Measurements from ENCODE around the gene PNPLA7.
"Not testable (repeated sequence)": the region's sequence is repeated elsewhere in the genome, so short reads cannot be mapped to it uniquely, and the experiment has no call there.

PNPLA7 gene

DNA sequence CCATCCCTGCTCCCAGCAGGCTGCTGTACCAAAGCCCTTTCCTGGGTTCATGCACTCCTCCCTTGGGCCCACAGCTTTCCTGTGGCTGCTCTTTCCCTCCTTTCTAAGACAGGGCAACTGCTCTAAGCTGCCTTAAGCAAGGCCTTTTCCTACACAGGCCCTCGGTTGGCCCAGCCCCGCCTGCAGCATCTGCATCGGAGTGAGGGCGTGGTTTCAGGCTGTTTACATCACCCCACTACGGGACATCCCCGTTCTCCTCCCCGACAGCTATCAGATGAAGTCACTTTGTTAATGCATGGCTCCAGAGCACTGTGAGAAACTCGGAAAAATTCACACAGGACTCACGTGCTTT lies 25.1 kb upstream of the PNPLA7 start:
- DNase-seq (ENCODE audit: low spot score) = no peak

DNA sequence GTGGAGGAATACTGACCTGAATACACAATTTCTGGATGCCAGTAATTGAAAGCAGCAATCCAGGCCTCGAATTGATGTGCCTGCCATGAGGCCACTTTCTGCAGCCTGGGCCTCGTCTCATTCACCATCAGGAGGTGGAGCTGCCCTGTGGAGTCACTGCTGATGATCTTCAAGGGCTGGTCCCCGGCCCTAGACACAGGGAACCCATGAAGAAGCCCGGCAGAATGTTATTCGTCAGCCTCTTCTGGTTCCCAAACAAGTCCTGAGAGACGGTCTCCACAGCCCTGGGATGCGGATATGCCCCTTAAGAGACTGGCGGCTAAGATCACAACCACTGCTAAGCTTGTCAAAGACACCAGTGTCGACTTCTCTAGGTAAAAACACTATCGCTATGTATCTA lies 24.0 kb upstream of the PNPLA7 start:
- DNase-seq (ENCODE audit: low spot score) = no peak

DNA sequence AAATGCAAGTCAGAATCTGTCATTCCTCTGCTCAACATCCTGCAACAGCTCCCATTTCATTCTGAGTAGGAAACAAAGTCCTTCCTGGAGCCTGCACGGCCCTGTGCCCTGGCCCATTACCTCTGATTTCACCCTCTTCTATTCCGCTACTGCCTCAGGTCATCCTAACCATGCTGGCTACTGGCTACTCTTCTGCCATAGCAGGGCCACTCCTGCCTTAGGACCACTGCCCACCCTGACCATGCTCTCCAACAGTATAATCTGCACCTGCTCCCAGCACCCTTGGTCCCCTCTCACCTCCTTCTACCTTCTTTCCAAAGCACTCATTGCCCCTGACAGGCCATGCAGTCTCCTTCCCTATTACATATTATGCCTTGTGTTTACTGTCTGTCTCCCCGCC lies 20.4 kb upstream of the PNPLA7 start:
- no peak for DNase-seq (ENCODE audit: low spot score)

DNA sequence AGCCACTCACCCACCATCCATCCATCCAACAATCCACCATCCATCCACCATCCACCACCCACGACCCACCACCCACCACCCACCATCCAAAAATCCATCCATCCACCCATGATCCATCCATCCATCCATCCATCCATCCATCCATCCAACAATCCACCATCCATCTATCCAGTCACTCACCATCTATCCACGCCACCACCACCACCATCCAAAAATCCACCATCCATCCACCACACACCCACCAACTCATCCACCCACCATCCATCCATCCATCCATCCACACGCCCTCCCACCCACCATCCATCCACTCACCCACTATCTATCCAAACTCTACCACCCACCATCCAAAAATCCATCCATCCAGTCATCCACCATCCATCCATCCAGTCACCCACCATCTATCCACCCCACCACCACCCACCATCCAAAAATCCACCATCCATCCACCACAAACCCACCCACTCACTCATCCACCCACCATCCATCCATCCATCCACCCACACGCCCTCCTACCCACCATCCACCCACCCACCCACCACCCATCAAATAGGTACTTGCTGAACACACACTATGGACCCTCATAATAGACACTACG lies 19.5 kb upstream of the PNPLA7 start:
- no peak for DNase-seq (ENCODE audit: low spot score)

DNA sequence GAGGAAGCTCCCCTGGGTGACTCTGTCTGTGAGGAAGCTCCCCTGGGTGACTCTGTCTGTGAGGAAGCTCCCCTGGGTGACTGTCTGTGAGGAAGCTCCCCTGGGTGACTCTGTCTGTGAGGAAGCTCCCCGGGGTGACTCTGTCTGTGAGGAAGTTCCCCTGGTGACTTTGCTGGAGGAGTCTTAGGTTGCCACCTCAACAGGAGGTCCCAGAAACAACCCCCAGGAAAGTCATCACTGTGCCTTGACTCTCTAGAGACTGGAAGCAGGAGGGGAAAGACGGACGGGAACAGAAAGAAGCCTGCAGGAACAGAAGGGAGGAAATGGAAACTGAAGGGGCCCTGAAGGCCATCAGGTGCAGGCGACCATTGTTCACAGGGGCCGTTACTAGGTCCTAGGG lies 18.2 kb upstream of the PNPLA7 start:
- DNase-seq (ENCODE audit: low spot score) = not testable (repeated sequence)

DNA sequence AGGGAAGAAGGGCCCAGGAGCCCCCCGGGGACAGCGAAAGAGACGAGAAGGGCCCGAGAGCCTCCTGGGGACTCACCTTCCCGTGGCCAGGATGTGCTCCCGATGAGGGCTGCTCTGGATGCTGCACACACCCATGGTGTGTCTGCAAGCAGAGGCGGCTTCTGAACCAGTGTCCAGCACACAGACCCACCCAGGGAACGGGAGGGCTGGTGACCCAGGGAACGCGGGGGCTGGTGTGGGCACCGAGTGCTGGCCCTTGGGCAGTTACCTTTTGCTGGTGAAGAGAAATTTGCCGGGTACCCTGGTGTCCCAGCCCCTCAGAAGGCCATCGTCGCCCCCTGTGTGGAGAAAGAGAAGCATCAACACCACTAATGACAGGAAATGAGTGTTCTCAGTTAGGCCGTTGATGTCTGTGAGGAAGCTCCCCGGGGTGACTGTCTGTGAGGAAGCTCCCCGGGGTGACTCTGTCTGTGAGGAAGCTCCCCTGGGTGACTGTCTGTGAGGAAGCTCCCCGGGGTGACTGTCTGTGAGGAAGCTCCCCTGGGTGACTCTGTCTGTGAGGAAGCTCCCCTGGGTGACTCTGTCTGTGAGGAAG lies 14.7 kb upstream of the PNPLA7 start:
- DNase-seq (ENCODE audit: low spot score) = no peak

DNA sequence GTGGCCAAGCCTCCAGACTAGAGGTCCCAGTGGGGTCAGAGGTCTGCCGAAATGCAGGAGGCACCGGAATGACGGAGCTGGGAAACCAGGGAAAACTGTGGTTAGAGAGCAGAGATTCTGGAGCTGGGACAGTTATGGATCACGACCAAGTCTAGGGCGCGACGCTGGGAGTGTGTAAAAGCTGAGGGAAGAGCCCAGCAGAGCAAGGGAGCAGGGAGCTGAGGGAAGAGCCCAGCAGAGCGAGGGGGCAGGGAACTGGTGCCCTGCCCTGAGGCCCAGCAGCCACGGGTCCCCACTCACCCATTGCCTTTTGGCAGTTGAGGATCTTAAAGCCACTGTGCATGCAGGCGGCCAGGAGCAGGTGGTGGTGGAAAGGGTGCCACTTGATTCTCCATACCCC lies 13.9 kb upstream of the PNPLA7 start:
- DNase-seq (ENCODE audit: low spot score) = no peak

DNA sequence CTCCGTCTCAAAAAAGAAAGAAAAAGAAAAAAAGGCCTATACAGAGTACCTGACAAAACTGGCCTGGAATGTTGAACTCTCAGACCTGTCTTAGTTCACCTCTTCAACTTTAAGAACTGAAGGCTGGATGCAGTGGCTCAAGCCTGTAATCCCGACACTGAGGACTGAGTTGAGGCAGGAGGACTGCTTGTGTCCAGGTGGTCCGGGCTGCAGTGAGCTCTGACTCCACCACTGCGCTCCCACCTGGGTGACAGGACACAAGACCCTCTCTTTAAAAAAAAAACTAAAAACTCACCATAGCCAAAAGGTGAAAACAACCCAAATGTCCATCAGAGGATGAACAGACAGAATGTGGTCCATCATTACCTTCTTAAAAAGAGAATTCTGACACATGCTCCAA lies 7.9 kb upstream of the PNPLA7 start:
- no peak for DNase-seq (ENCODE audit: low spot score)

DNA sequence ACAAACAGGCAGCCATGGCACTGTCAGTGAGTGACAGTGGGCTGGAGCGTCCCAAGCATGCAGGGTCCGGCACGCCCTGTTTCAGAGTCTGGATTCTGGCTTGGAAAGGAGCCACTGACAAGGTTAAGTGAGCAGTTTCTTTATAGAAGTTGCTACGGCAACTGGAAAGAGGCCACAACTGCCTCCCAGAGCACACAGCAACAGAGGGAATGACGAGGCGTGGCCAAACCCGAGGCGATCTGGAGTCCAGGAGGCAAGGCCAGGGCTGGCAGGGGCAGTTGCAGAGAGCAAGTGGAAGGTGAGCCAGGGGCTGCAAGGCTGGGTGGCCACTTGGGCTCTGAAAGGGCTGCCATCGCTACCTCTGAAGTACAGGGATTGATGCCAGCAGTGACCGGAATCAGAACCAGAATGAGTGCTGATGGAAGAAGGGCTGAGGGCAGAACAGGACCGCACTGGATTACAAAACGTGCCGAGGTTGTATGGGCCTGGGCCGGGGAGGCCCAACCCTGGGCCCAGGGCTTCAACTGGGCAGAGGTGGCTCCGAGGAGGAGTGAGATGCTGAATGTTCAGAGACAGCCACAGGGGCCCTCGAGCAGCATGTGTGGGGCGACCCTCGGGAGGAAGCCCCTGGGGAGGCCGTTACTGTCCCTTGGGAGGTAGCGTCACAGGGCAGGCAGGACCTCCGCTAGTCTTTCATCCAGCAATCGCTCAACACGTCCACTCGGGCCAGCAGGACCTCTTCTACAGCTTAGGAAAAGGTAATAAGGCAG lies 6.1 kb upstream of the PNPLA7 start:
- DNase-seq (ENCODE audit: low spot score) = no peak

DNA sequence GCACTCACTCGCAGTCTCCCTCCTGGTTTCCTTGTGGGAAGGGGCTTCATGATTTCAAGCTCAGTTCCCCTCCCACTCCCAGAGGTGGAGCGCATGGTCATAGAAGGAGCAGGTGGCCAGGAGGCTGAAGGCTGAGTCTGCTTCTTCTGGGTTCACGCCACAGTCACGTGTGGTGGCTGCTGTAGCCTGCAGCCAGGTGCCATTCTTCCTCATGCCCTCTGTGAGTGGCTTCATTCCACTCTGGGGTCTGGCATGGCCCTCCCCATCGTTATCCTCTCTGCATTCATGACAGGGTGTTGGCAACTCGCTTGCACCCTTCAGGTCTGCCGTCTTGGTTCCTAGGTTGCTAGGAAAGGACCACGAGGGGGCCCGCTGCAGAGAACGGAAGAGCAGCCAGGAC lies 5.0 kb upstream of the PNPLA7 start:
- DNase-seq (ENCODE audit: low spot score) = no peak

DNA sequence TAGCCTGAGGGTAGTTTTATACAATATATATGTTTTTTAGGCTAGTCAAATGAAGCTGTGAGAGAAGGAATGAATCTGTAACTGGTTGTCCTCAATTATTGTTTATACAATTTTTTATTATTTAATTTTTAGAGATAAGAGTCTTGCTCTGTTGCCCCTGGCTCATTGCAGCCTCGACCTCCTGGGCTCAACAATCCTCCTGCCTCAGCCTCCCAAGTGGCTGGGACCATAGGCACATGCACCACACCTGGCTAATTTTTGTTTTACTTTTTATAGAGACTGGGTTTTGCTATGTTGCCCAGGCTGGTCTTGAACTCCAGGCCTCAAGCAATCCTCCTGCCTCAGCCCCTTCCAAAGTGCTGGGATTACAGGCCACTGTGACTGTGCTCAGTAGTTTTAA lies 4.1 kb upstream of the PNPLA7 start:
- no peak for DNase-seq (ENCODE audit: low spot score)

DNA sequence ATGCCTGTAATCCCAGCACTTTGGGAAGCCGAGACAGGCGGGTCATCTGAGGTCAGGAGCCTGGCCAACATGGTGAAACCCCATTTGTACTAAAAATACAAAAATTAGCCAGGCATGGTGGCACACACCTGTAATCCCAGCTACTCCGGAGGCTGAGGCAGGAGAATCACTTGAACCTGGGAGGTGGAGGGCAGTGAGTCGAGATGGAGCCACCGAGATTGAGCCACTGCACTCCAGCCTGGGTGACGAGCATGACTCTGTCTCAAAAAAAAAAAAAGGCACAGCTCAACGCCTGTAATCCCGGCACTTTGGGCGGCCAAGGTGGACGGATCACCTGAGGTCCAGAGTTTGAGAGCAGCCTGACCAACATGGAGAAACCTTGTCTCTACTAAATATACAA lies 3.5 kb upstream of the PNPLA7 start:
- DNase-seq (ENCODE audit: low spot score) = not testable (repeated sequence)

DNA sequence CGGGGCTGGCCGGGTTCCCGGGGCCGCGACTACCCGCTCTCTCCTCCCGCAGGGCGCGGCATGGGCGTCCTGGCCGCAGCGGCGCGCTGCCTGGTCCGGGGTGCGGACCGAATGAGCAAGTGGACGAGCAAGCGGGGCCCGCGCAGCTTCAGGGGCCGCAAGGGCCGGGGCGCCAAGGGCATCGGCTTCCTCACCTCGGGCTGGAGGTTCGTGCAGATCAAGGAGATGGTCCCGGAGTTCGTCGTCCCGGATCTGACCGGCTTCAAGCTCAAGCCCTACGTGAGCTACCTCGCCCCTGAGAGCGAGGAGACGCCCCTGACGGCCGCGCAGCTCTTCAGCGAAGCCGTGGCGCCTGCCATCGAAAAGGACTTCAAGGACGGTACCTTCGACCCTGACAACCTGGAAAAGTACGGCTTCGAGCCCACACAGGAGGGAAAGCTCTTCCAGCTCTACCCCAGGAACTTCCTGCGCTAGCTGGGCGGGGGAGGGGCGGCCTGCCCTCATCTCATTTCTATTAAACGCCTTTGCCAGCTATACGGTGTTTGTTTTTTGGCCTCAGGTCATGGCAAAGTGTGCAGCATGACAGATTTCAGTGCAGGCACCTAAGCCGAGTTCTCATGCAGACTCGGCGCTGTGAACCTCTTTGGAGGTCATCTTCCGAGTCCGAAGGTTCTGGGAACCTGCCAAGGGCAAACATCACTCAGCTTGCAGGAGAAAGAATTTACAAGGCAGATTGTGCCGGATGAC lies 2.0 kb upstream of the PNPLA7 start:
- DNase-seq (ENCODE audit: low spot score) = peak; percentile 70

DNA sequence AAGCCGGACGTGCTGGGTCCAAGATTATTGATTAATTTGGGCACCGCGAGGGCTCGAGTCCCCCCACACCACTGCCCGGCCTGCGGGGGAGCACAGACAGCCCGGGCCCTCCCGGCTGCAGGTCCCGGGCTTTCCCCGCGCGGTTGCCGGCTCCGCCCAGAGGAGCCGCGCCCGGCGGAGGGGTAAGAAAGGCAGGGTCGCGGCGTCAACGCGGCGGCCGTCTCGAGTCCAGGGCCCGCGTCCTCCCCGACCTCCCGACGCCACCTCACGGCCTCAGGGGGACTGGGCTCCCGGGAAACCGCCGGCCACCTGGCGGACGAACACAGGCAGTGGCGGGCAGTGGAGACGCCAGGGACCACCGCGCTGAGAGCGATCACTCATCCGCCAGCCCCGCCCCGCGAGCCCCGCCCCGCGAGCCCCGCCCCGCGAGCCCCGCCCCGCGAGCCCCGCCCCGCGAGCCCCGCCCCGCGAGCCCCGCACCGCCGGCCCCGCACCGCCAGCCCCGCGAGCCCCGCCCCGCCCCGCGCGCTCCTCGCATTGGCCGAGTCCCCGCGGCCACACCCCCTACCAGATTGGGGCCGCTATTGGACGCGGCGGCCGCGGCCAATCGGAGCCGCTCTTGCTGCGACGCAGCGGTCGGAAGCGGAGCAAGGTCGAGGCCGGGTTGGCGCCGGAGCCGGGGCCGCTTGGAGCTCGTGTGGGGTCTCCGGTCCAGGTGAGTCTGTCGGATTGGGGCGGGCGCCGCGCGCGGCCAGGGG lies 1.2 kb upstream of the PNPLA7 start, which contains the start of gene MRPL41:
Gene MRPL41, plus strand, starts transcription at position 616 of the 758 bp plus-strand sequence. CDS start 203 bp downstream, outside the sequence.
- peak; percentile 99 for DNase-seq (ENCODE audit: low spot score)

DNA sequence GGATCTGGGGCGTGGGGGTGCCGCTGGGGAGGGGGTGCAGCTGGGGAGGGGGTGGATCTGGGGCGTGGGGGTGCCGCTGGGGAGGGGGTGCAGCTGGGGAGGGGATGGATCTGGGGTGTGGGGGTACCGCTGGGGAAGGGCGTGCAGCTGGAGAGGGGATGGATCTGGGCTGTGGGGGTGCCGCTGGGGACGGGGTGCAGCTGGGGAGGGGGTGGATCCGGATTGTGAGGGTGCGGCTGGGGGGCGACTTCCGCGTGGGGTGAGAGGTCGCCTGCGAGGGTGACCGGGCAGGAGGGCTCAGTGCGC lies 709 bp upstream of the PNPLA7 start:
- not testable (repeated sequence) for DNase-seq (ENCODE audit: low spot score)

DNA sequence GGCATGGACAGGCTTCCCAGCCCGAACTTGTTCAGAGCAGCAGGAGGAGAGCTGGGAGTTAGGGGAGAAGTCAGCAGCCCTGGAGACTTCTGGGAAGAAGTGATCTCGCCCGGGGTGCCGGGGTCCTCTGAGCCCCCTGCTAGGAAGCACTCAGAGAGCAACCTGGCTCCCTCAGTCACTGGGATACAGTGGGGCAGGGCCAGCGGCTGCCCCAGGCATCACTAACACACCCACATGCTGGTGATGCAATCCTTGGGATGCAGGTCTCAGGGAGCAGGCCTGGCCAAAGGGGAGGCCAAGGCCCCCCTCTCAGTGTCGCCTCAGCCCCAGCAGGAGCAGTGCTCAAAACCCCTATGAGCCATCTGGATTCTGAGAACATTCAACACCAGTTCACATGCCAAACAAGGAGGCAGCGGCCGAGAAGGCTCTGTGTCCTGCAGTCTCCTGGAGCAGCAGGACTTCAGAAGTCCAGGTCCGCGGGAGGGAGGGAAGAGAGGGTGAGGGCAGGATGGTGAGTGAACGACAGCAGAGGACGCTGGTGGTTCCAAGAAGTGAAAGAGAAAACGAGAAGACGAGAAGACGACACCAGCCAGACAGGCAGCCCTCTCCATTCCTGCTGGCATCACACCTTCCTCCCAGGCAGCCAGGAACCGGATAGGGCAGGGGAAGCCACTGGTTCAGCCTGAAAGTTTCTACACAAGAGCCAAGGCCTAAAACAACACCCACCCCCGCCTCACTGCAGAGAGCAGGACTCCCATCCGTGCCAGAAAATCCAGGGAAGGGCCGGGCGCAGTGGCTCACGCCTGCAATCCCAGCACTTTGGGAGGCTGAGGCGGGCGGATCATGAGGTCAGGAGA lies 2.3 kb downstream of the PNPLA7 start:
- DNase-seq (ENCODE audit: low spot score) = no peak

DNA sequence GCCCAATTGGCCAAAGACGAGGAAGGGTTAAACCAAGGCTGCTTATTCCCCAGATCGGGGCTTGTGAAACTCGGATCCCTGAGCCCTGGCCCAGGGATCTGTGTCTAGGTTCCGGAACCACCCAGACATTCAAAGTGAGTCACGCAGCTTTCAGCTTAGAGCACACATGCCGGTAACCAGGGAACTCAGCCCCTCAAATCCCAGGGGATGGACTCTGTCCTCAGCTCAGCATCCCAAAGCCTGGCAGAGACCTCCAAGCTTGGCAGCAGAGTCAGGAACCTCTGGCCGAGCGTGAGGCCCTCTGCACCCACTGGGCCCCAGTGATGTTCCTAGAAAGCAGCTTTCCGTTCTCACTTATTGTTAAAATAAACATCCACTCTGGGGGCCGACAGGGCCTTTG lies 5.1 kb downstream of the PNPLA7 start:
- DNase-seq (ENCODE audit: low spot score) = no peak

DNA sequence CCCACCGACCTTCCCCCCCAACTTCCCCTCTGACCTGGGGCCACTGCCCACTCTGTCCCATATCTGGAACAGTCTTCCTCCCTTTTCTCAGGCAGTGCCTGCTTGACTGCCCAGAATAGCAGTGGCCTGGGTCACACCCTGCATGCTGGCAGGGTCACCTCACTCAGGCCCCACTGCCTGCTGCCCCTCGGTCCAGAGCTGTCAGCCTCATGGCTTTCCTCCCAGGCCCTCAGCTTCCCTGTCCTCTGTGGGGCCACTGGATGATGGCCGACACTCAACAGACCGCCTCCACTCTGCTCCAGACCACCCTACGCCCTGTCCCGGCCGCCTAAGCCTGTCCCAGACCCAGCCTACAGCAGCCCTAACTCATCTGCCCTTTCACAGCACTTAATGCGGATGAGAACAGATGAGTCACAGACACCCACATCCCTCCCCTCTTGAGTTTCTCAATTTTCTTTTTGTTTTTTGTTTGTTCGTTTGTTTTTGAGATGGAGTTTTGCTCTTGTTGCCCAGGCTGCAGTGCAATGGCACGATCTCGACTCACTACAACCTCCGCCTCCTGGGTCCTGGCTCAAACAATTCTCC lies 5.9 kb downstream of the PNPLA7 start:
- no peak for DNase-seq (ENCODE audit: low spot score)

DNA sequence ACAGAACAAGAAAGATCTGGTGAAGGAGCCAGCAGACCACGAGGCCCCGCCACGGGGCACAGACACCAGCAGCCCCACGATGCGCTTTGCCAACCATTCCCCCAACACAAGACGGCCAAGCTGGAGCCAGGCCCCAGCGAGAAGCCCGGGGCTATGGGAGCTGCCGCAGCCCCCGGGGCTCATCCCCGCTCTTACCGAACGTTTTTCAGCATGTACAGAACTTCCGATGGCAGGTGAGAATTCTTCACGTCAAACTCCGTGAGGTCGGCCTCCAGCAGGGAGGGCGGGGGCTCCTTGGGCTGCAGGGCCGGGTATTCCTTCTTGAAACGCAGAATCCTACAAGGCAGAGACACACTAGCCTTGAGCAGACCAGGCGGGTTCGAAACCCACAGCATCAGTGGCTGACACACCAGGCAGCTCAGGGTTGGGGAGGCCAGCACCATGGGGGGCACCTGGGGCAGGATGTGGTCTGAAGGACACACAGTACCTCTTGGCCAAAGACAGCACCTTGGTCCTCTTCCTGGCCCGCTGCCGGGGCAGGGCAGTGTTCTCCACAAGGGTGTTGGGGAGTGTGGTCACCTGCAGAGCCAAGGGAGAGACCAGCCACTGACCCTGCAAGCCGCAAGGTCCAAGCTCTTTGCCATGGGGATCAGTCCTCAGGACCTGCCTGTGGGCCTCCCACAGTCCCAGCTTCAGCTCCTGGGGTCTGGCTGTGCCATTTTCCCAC lies 6.8 kb downstream of the PNPLA7 start:
- no peak for DNase-seq (ENCODE audit: low spot score)

DNA sequence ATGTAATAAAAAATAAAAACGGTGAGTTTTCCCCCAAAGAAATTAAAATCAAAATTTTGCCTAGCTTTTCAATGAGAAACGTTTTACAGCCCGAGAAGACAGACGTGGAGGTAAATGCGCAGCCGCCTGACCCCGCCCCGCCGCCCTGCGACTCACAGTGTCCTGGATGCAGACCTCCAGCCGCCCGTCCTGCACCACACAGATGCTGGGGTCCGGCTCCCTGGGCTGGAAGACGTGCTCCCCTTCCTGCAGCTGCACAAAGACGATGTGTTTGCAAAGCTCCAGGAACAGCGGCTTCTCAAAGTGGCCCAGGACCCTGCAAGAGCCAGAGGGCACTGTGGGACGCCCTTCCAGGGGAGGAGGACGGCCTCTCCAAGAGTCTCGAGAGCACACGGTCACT lies 7.7 kb downstream of the PNPLA7 start:
- DNase-seq (ENCODE audit: low spot score) = no peak
